Stimulated activated memory B cell treated with anti-CD40 and anti-IgM and Interleukin-4, amounts not matched to agents 10 μg/mL and 1 μg/mL and 100 μg/mL, for 72 hours (primary cell): ENCODE results near the gene VPS18.
A peak's percentile ranks its signal among the peaks of the same experiment; 100 is the strongest.

Source experiments
- ATAC-seq: fragments of 150-1000 bp; cut with Tn5 transposase; 2 replicates; pipeline ENCODE4 v1.10.0; 2021
- H3K27ac Mint-ChIP-seq: one replicate; pipeline ENCODE4 v1.8.0; 2022; ENCODE audit warnings: mild to moderate bottlenecking, mixed read lengths
- H3K27me3 Mint-ChIP-seq: one replicate; pipeline ENCODE4 v1.8.0; 2022; ENCODE audit warnings: mixed read lengths
- H3K36me3 Mint-ChIP-seq: one replicate; pipeline ENCODE4 v1.8.0; 2022; ENCODE audit warnings: mixed read lengths
- H3K4me1 Mint-ChIP-seq: one replicate; pipeline ENCODE4 v1.8.0; 2022; ENCODE audit warnings: mixed read lengths
- H3K4me3 Mint-ChIP-seq: one replicate; pipeline ENCODE4 v1.8.0; 2022; ENCODE audit warnings: mild to moderate bottlenecking, moderate library complexity, mixed read lengths
- H3K9me3 Mint-ChIP-seq: one replicate; pipeline ENCODE4 v1.8.0; 2022; ENCODE audit warnings: mixed read lengths

The VPS18 gene, protein sequence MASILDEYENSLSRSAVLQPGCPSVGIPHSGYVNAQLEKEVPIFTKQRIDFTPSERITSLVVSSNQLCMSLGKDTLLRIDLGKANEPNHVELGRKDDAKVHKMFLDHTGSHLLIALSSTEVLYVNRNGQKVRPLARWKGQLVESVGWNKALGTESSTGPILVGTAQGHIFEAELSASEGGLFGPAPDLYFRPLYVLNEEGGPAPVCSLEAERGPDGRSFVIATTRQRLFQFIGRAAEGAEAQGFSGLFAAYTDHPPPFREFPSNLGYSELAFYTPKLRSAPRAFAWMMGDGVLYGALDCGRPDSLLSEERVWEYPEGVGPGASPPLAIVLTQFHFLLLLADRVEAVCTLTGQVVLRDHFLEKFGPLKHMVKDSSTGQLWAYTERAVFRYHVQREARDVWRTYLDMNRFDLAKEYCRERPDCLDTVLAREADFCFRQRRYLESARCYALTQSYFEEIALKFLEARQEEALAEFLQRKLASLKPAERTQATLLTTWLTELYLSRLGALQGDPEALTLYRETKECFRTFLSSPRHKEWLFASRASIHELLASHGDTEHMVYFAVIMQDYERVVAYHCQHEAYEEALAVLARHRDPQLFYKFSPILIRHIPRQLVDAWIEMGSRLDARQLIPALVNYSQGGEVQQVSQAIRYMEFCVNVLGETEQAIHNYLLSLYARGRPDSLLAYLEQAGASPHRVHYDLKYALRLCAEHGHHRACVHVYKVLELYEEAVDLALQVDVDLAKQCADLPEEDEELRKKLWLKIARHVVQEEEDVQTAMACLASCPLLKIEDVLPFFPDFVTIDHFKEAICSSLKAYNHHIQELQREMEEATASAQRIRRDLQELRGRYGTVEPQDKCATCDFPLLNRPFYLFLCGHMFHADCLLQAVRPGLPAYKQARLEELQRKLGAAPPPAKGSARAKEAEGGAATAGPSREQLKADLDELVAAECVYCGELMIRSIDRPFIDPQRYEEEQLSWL

DNA sequence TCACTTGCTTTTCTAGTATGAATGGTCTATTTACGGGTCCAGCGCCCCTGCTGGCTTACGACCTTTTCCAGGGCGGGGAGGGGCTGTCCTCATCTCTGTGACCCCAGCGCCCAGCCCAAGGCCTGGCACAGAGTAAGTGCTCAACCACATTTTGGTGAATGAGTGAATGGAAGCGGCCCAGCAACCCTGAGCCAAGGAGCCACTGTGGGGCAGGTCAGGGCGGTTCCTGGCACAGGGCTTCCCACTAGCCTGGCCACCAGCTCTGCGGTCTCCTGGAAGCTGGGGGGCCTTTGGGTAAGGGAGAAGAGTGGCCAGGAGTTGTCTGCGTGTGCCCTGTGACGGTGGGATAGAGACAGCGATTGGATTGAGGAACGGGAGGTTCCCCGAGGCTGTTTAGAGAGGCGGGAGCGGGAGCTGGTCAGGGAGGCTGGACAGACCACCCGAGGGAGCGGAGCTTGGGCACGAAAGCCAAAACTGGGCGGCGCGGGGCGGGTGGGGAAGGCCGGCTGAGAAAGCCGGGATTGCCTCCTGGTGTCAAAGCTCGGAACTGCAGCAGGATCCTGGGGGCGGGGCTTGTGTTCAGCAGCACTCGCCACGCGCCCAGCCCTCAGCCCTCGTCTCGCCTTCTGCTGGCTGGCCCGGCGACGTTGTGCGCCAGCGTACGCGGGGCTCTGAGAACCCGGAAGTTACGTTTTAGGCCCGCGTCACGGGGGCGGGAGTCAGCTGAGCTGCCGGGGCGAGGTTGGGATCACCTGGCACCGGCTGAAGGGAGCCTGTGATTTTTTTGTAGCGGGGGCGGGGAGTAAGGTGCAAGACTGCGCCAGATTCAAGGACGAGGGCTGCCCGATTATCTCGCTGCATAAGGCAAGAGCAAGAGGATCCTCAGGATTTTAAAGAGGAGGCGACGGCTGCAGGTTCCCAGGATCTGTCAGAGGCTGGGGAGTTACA lies at the start of gene VPS18:
Gene VPS18, plus strand, starts transcription at position 718 of the 948 bp plus-strand sequence. CDS start 319 bp downstream, outside the sequence.
- H3K36me3 Mint-ChIP-seq, result peaks cover 29% of the 10 kb centered on the region
- H3K4me3 Mint-ChIP-seq, result peak within 1 kb of the TSS; percentile 100
- H3K27ac Mint-ChIP-seq, result peak within 1 kb of the TSS; percentile 99
- peaks cover 65% of the 10 kb centered on the region for H3K4me1 Mint-ChIP-seq
- H3K27me3 Mint-ChIP-seq, result no peaks in the 10 kb centered on the region
- peak; percentile 98 for ATAC-seq
- no peaks in the 10 kb centered on the region for H3K9me3 Mint-ChIP-seq

DNA sequence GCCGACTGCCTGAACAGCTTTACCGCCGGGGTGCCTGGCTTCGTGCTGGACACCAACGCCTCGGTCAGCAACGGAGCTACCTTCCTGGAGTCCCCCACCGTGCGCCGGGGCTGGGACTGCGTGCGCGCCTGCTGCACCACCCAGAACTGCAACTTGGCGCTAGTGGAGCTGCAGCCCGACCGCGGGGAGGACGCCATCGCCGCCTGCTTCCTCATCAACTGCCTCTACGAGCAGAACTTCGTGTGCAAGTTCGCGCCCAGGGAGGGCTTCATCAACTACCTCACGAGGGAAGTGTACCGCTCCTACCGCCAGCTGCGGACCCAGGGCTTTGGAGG lies 49.6 kb upstream of the VPS18 start:
- H3K9me3 Mint-ChIP-seq, result no peaks in the 10 kb centered on the region
- H3K36me3 Mint-ChIP-seq, result no peaks in the 10 kb centered on the region
- H3K4me3 Mint-ChIP-seq, result peak overlapping the region; percentile 87
- peak overlapping the region; percentile 81 for H3K27ac Mint-ChIP-seq
- no peaks in the 10 kb centered on the region for H3K27me3 Mint-ChIP-seq
- H3K4me1 Mint-ChIP-seq, result peaks cover 39% of the 10 kb centered on the region
- peak; percentile 63 for ATAC-seq

DNA sequence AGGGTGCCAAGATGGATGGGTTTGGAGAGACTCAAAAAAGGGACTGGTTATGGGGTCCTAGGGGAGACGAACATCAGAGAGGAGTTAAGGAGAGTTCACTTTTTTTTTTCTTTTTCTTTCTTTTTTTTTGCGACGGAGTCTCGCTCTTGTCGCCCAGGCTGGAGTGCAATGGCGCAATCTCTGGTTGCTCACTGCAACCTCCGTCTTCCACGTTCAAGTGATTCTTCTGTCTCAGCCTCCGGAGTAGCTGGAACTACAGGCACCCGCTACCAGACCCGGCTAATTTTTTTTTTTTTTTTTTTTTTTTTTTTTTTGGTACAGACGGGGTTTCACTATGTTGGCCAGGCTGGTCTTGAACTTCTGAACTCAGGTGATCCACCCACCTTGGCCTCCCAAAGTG lies 49.2 kb upstream of the VPS18 start:
- H3K27me3 Mint-ChIP-seq, result no peaks in the 10 kb centered on the region
- H3K9me3 Mint-ChIP-seq, result no peaks in the 10 kb centered on the region
- peak overlapping the region; percentile 81 for H3K27ac Mint-ChIP-seq
- H3K36me3 Mint-ChIP-seq, result no peaks in the 10 kb centered on the region
- H3K4me1 Mint-ChIP-seq, result peaks cover 39% of the 10 kb centered on the region
- peak overlapping the region; percentile 87 for H3K4me3 Mint-ChIP-seq
- ATAC-seq, result no peak

DNA sequence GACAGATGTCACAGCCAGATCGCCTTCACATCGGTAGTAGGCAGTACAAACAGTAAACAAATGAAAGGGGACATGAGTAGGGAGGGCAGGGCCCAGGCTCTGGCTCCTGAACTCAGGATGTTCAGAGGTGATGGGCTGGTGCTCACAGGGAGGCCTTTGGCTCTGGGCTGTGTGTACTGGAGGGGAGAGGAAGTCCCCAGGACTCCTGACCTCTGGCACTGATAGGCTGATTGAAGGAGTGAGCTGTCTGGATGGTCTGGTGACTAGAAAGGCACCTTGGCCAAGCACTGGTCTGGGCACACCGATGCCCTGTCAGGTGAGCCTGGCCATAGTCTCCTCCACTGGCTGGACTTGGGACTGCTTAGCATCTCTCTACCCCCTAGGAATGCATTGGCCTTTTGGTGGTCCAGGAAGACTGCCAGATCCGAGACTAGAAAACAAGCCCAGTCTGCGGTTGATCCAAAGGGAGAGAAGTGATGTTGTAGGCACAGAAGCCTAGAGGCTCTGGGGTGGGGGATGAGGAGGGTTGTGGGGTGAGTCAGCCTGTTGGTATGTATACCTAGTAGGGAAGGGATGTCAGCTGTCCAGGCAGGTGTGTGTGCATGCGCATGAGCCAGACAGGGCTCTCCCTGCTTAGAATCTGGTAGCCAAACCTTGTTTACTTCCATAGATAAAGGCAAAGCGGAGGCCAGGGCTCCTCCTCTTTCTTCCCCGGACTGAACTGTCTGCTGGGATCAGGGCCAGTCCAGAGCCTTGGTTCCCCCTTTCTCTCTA lies 48.6 kb upstream of the VPS18 start:
- Mint-ChIP-seq H3K4me3 (peak overlapping the region; percentile 87), H3K4me1 (peaks cover 39% of the 10 kb centered on the region)

DNA sequence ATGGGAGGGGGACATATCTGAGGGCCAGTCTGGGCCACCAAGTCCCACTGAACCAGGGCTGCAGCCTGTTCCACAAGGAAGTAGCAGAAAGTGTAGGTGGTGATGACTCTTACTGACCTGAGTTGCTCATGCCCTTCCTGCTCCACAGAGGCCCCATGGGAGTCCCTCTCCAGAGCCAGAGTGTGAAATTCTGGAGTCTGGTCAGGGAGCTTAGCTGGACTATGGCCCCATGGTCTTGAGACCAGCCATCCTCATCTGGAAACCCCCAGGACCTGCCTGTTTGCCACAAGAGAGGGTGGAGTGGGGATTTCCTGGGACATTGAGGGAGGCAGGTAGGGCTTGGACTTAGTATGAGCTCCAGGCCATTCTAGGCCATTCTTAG lies 47.4 kb upstream of the VPS18 start:
- Mint-ChIP-seq H3K27me3 (no peaks in the 10 kb centered on the region), H3K9me3 (no peaks in the 10 kb centered on the region), H3K27ac (peak overlapping the region; percentile 59), H3K36me3 (peaks cover 14% of the 10 kb centered on the region), H3K4me3 (peak overlapping the region; percentile 46), H3K4me1 (peaks cover 39% of the 10 kb centered on the region)
- no peak for ATAC-seq

More for the DNA sequence above, 48.6 kb upstream of the VPS18 start:
- no peaks in the 10 kb centered on the region for H3K27me3 Mint-ChIP-seq
- H3K9me3 Mint-ChIP-seq, result no peaks in the 10 kb centered on the region
- peaks cover 5% of the 10 kb centered on the region for H3K36me3 Mint-ChIP-seq
- H3K27ac Mint-ChIP-seq, result peak overlapping the region; percentile 59
- ATAC-seq, result no peak

DNA sequence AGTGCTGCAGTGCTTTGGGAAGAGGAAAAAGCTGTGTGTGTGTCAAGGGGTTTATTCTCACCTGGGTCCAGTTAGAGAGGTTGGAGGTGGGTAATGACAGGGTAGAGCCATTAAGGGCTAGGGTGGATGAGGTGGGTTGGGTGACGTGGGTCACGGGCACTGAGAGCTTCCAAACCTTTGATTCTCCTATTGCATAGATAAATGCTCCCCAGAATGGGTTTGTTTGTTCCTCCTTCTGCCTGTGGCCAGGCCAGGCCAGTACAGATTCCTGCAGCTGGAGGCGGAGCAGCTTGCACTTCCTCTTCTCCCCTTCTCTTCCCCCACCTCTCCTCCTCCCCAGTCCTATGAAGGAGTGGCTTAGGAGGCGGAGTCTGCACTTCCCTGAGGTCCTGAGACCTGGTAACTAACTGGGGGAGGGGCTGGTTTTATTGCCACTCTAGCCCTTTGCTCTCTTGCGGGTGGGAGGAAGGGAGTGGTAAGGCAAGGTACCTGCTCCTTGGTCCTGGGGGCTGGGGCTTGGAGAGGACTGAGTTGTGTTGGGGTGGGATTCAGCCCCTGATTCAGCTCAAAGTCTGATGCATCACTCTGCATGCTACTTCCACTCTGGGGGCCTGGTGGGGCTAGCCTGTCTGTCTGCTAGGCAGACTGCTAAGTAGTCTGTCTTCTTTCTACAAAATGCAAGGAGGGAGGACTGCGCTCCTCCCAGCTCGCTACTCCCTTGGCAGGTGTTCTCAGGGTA lies 46.9 kb upstream of the VPS18 start:
- H3K4me3 Mint-ChIP-seq, result peak overlapping the region; percentile 46
- no peaks in the 10 kb centered on the region for H3K27me3 Mint-ChIP-seq
- H3K9me3 Mint-ChIP-seq, result no peaks in the 10 kb centered on the region
- ATAC-seq, result peak; percentile 72
- peaks cover 39% of the 10 kb centered on the region for H3K4me1 Mint-ChIP-seq
- H3K36me3 Mint-ChIP-seq, result peaks cover 14% of the 10 kb centered on the region
- H3K27ac Mint-ChIP-seq, result peak overlapping the region; percentile 59

DNA sequence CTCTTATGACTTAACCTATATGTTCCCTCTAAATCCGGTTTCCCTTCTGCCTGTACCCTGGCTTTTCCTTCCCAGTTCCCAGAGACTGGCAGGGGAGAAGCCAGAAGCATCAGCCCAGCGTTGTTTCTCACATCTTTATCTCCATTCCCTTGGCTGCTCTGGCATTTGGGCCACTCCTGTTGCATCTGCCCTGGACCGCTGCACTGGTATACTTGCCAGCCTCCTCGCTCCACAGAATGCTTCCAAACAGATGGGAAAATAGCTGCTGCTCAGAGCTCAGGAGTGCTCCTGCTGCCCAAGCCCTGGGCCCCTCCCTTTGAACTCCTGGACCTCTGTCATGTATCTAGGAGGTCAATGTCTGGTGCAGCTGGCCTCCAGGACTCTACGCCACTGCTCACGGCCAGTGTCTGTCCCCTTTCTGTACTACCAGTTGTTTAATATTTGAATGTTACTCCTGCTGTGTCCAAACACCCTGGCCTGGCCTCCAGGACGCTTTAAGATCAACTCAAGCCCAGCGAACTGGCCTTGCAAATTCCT lies 43.6 kb upstream of the VPS18 start:
- H3K27ac Mint-ChIP-seq, result no peak overlapping the region
- H3K27me3 Mint-ChIP-seq, result no peaks in the 10 kb centered on the region
- peaks cover 28% of the 10 kb centered on the region for H3K36me3 Mint-ChIP-seq
- peaks cover 27% of the 10 kb centered on the region for H3K4me1 Mint-ChIP-seq
- no peak overlapping the region for H3K4me3 Mint-ChIP-seq
- ATAC-seq, result no peak
- no peaks in the 10 kb centered on the region for H3K9me3 Mint-ChIP-seq

DNA sequence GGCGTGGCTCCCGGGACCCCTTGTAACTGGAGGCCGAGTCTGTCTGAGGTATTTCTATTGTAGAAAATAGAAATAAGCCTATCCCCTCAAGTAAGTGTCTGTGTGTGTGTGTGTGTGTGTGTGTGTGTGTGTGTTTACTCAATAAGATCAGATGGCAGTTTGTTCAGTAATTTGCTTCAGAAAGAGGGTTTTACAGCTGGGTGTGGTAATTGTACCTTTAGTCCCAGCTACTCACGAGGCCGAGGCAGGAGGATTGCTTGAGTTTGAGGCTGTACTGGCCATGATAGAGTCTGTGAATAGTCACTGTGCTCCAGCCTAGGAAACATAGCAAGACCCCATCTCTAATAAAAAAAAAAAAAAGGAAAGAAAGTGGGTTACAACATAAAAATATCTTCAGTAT lies 41.7 kb upstream of the VPS18 start:
- peaks cover 11% of the 10 kb centered on the region for H3K4me1 Mint-ChIP-seq
- ATAC-seq, result no peak
- no peak overlapping the region for H3K4me3 Mint-ChIP-seq
- no peaks in the 10 kb centered on the region for H3K27me3 Mint-ChIP-seq
- no peaks in the 10 kb centered on the region for H3K9me3 Mint-ChIP-seq
- H3K36me3 Mint-ChIP-seq, result peaks cover 35% of the 10 kb centered on the region
- peak overlapping the region; percentile 6 for H3K27ac Mint-ChIP-seq

DNA sequence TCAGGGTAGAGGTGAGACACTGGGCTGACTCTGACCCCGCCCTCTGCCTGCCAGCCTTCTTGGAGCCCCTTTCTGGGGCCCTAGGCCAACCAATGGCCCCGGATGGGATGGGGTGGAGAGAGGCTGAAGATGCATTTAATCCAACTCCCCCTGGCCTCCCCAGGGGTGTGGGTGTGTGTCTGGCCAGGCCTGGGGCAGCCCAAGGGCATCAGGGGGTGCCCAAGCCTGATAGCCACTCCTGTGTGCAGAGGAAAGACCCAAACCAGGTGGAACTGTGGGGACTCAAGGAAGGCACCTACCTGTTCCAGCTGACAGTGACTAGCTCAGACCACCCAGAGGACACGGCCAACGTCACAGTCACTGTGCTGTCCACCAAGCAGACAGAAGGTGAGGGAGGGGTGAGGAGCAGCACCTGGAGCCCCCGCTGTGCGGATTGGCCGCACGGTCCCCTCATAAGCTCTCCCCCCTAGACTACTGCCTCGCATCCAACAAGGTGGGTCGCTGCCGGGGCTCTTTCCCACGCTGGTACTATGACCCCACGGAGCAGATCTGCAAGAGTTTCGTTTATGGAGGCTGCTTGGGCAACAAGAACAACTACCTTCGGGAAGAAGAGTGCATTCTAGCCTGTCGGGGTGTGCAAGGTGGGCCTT lies 40.9 kb upstream of the VPS18 start:
- ATAC-seq, result no peak
- Mint-ChIP-seq H3K27ac (no peak overlapping the region), H3K36me3 (peaks cover 35% of the 10 kb centered on the region)

DNA sequence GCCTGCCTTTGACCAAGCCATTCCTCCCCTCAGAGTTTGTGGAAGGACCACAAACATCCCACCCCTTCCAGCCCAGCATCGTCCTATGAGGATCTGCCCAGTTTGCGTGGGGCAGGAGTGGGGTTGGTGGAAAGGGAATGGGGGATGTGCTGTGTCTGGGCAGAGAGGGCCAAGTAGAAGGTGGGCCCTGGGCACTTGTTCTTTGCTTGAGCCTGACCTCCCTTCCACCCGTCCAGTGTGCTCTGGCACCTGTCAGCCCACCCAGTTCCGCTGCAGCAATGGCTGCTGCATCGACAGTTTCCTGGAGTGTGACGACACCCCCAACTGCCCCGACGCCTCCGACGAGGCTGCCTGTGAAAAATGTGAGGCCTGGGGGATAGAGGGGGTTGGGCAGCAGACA lies 40.1 kb upstream of the VPS18 start:
- Mint-ChIP-seq H3K9me3 (no peaks in the 10 kb centered on the region), H3K36me3 (peaks cover 35% of the 10 kb centered on the region), H3K27ac (no peak overlapping the region), H3K27me3 (no peaks in the 10 kb centered on the region), H3K4me1 (peaks cover 13% of the 10 kb centered on the region), H3K4me3 (no peak overlapping the region)
- ATAC-seq, result no peak

More for the DNA sequence above, 40.9 kb upstream of the VPS18 start:
- Mint-ChIP-seq H3K4me1 (peaks cover 8% of the 10 kb centered on the region), H3K27me3 (no peaks in the 10 kb centered on the region), H3K4me3 (no peak overlapping the region), H3K9me3 (no peaks in the 10 kb centered on the region)

DNA sequence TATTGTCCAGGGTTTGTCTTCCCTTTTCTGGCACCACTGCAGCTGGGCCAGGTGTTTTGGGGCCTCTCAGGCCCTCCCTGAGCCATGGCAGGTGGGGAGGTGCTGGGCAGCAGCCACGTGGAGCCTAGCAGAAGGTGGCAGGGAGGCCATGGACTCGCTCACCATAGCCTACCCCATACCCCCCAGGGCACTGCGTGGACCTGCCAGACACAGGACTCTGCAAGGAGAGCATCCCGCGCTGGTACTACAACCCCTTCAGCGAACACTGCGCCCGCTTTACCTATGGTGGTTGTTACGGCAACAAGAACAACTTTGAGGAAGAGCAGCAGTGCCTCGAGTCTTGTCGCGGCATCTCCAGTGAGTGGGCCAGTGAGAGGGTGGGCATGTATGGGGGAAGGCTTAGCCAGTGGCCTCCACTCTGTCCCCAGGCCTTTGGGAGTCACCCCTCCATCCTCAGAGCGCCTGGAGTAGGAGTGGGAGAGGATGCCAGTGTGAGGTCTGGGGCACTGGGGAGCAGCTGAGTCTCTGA lies 38.5 kb upstream of the VPS18 start:
- Mint-ChIP-seq H3K9me3 (no peaks in the 10 kb centered on the region), H3K27me3 (no peaks in the 10 kb centered on the region), H3K36me3 (peaks cover 29% of the 10 kb centered on the region), H3K27ac (no peak overlapping the region), H3K4me1 (peaks cover 18% of the 10 kb centered on the region), H3K4me3 (no peak overlapping the region)
- no peak for ATAC-seq

DNA sequence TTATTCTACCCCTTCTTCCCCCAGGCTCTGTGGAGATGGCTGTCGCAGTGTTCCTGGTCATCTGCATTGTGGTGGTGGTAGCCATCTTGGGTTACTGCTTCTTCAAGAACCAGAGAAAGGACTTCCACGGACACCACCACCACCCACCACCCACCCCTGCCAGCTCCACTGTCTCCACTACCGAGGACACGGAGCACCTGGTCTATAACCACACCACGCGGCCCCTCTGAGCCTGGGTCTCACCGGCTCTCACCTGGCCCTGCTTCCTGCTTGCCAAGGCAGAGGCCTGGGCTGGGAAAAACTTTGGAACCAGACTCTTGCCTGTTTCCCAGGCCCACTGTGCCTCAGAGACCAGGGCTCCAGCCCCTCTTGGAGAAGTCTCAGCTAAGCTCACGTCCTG lies 37.5 kb upstream of the VPS18 start:
- Mint-ChIP-seq H3K9me3 (no peaks in the 10 kb centered on the region), H3K36me3 (peaks cover 21% of the 10 kb centered on the region), H3K4me1 (peaks cover 18% of the 10 kb centered on the region), H3K27ac (no peak overlapping the region), H3K4me3 (no peak overlapping the region), H3K27me3 (no peaks in the 10 kb centered on the region)
- ATAC-seq, result no peak
